ENCODE results near the gene MIEN1.
"Not testable (repeated sequence)": the region's sequence is repeated elsewhere in the genome, so short reads cannot be mapped to it uniquely, and the experiment has no call there.

Gene MIEN1

DNA sequence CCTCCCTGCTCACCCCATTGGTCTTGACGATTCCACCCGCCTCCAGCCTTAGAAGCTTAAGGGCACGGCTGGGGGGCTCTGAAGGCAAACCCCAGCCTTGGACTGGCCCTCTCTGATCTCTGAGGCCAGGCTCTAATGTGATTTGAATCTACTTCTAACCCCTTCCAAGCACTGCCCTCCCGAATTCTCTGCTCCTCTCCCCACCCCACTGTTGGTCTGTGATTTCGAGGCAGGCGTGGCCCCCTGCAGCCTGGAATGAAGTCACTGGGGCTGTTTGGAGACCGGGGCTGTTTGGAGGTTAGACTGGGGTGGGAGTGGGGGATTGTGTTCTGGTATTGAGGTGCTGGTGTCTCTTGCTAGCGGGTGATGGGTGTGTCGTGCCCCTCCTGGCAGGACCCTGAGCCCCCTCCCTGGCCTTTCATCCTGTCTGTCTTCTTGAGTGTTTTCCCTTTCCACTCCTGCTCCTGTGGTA lies 9.6 kb upstream of the MIEN1 start:
- no peak for DNase-seq

DNA sequence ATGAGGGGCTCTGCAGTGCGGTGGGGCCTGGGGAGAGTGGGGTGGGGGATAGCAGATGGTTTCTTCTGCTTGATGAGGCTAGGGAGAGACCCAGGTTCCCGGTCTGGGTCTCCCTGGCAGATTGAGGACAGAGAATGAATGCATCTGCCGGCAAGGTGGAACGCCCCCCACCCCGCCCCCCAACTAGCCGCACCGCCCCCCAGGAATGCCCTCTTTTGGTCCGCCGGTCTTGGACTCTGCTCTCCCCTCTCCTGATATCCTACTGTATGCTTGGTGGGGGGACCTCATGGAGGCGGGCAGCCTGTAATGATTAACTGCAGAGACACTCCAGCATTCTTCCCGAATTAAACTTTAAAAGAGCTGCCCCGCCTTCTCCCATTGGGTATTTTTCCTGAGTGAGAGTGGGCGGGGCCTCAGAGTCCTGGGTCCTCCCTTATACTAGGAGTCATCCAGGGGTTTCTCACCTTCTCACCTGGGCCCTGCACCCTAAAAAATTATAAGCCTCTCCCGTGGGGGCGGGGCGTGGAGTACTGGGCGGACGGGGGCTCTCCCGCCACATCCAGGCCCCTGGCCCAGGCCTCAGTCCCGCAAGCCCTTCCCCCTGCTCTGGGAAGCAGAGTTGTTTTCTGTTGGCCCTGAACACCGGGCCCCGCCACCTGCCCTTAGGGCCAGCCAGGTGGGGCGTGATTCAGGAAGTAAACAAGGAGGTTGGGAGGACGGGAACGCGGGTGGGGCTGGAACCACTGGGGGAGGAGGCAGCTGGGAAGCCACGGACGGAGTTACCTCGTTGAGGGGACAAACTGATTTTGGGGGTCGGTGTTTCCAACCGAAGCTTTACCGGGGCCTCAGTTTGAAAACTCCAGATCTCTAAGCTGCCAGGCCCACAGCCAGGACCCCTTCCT lies 8.9 kb upstream of the MIEN1 start:
- peak; percentile 16 for DNase-seq

DNA sequence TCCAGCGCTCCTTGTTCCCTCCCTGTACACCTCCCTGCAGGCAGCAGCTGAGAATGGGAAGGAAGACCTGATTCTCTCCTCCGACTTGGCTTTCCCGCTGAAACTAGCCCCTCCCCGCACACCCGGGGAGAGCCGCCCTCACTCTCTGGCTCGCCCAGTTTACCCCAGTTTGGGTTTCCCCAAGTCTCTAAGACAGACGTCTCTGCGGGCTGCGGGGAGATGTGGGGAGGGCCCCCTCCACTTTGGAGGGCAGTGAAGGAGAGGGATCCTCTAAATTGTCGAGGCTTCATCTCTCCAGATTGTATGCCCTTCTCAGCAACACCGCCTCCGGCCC lies 8.2 kb upstream of the MIEN1 start:
- no peak for DNase-seq

DNA sequence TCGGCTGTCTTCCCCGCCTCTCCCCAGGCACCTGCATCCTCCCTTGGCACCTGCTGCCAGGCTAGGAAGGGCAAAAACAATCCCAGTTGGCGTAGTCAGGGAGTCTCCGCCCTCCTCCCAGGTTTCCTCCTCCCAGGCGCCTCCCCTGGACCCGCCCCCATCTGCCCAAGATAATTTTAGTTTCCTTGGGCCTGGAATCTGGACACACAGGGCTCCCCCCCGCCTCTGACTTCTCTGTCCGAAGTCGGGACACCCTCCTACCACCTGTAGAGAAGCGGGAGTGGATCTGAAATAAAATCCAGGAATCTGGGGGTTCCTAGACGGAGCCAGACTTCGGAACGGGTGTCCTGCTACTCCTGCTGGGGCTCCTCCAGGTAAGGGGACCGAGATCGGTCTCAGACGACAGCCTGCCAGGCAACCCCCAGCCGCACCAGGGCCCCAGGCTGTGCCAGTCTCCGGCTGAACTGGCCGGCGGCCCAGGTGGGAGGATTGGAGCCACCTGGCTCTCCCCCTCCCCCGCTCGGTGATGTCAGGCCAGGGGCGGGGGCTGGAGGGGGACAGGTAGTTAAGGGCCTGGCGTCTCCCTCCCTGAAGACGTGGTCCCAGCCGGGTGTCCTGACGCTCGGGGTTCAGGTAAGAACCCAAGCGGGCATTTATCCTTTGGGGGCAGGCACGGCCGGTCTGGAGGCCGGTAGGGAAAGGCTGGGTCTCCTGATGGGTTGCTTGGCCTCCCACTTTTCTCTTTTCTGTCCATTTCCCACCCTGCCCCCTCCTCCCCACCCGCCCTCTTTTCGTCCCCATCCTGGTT lies 7.6 kb upstream of the MIEN1 start, which contains the start of gene GRB7:
TSS of gene GRB7 (plus strand) at position 179 of the 808 bp plus-strand sequence. CDS start 4,364 bp downstream, outside the sequence.
- DNase-seq, result no peak

DNA sequence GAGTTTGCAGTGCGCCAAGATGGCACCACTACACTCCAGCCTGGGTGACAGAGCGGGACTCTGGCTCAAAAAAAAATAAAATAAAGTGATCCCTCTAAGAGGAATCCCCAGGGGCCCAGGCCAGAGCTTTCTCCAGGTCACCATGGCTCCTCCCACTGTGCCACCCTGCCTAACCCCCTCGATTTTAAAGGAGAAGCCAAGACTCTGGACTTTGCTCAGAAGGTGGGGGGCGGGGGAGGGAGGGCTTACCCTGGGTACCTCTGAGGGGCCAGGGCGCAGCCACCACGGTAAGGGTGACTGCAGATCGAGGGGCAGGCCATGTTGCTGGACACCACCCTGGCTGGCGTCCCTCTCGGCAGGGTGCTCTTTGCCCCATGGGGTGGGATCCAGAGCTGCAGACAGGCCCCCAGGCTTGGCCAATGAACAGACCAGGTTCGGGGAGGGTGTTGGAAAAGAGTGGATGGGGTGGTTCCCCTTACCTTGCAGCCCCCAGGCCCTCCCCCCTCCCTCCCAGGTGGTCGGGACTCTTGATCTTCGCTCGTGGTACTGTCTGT lies 7.0 kb upstream of the MIEN1 start:
- no peak for DNase-seq

DNA sequence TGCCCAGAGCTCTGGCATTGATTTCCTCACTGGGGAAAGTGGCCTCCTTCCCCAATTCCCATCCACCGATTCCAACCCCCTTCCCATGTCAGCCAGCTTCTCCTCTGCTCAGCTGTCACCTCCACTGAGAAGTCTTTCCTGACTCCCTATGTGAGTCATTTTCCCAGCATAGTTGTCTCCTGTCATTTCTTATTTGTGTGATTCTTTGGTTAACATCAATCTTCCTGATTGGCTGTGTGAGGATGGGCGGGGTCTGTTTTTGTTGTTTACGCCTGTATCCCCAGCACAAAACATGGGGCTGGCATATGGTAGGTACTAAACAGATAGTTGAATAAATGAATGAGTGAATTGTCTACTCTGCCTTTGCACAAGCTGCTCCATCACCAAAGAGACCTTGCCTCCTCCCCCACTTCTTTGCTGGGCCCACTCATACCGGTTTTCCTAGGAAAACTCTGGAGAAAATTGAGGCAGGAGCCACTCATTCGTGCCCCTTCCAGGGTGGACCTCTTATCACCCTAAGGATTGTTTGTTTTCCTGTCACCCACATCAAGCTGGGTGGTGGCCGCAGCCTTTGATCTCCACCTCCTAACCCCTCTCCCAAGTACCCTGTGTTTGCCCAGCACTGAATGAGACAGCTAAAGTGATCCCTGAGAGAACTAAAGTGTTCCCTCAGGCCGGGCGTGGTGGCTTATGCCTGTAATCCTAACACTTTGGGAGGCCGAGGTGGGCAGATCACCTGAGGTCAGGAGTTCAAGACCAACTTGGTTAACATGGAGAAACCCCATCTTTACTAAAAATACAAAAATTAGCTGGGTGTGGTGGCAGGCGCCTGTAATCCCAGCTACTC lies 6.2 kb upstream of the MIEN1 start:
- no peak for DNase-seq

DNA sequence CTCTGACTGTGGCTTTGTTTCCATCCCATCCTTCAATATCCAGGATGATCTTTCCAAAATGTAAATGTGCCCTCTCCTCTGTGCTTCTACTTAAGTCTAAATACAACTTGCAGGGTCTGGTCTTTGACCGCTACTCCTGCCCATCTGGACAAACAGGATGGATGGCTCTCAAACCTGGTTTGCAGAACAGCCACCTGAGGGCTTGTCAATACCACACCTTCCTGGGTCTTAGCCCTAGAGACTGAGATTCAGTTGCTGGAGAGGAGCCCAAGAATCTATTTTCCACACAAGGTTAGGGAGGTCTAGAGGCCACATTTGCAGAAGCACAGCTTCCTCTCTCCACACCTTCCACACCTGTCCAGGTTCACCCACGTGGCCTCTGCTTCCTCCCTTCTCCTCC lies 5.5 kb upstream of the MIEN1 start:
- DNase-seq, result no peak

DNA sequence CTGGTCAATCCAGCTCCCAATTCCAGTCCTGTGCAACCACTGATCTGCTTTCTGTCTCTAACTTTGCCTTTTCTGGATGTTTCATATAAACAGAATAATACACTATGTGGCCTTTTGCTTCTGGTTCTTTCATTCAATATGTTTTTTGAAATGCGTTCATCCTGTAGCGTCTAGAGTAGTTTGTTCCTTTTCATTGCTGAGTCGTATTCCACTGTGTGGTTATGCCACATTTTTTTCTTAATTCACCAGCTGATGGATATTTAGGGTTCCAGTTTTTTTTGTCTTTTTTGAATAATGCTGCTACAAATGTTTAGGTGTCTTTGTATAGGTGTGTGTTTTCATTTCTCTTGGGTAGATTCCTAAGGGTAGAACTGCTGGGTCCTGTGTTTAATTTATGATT lies 2.3 kb upstream of the MIEN1 start:
- DNase-seq, result no peak

DNA sequence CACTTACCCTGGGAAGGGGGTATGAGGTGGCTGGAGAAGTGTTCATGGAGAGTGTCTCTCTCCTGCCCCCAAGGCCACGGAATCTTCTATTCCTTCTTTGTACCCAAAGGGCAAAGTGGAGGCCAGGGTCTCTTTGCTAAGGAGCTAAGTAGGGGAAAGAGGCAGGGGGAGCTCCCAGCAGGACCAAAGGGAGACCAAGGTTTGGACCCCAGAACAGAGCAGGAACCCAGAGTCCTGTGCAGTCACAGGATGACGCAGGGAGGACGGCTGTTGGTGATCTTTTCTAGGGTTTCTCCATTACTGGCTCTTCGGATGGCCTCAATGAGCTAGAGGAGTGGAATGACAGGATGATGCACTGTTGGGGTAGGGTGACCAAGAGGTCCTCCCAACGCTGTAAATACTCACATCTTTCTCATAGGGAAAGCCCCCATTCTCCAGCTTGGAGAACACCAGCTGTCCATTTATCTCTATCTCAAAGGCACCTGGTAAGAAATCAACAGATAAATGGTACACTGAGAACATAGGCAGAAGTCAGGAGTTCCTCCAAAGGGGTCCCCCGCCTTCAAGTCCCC lies 966 bp downstream of the MIEN1 start:
- no peak for DNase-seq

DNA sequence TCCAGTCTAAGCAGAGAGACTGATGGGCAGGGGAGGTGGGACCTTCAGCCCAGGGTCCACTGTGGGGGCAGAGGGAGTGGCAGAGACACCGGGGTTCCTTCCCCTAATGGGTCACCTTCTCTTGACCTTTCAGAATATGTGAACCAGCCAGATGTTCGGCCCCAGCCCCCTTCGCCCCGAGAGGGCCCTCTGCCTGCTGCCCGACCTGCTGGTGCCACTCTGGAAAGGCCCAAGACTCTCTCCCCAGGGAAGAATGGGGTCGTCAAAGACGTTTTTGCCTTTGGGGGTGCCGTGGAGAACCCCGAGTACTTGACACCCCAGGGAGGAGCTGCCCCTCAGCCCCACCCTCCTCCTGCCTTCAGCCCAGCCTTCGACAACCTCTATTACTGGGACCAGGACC lies 2.8 kb downstream of the MIEN1 start:
- DNase-seq, result no peak

DNA sequence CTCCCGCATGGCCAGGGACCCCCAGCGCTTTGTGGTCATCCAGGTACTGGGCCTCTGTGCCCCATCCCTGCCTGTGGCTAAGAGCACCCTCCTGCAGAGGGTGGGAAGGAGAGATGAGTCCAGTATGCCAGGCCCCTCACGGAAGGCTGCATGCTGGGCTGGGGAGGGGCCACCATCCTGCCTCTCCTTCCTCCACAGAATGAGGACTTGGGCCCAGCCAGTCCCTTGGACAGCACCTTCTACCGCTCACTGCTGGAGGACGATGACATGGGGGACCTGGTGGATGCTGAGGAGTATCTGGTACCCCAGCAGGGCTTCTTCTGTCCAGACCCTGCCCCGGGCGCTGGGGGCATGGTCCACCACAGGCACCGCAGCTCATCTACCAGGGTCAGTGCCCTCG lies 3.7 kb downstream of the MIEN1 start:
- DNase-seq, result no peak

DNA sequence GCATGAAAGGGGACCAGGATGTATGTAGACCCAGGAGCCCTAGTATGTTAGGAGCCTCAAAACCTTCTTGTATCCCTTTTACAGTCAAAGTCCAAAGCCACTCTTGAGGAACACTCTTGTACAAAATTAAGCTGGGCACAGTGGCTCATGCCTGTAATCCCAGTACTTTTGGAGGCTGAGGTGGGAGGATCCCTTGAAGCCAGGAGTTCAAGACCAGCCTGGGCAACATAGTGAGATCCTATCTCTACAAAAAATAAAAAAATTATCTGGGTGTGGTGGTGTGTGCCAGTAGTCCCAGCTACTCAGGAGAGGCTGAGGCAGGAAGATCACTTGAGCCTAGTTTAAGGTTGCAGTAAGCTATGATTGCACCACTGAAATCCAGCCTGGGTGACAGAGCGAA lies 4.4 kb downstream of the MIEN1 start:
- DNase-seq, result not testable (repeated sequence)

DNA sequence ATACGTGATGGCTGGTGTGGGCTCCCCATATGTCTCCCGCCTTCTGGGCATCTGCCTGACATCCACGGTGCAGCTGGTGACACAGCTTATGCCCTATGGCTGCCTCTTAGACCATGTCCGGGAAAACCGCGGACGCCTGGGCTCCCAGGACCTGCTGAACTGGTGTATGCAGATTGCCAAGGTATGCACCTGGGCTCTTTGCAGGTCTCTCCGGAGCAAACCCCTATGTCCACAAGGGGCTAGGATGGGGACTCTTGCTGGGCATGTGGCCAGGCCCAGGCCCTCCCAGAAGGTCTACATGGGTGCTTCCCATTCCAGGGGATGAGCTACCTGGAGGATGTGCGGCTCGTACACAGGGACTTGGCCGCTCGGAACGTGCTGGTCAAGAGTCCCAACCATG lies 5.6 kb downstream of the MIEN1 start:
- DNase-seq, result no peak

DNA sequence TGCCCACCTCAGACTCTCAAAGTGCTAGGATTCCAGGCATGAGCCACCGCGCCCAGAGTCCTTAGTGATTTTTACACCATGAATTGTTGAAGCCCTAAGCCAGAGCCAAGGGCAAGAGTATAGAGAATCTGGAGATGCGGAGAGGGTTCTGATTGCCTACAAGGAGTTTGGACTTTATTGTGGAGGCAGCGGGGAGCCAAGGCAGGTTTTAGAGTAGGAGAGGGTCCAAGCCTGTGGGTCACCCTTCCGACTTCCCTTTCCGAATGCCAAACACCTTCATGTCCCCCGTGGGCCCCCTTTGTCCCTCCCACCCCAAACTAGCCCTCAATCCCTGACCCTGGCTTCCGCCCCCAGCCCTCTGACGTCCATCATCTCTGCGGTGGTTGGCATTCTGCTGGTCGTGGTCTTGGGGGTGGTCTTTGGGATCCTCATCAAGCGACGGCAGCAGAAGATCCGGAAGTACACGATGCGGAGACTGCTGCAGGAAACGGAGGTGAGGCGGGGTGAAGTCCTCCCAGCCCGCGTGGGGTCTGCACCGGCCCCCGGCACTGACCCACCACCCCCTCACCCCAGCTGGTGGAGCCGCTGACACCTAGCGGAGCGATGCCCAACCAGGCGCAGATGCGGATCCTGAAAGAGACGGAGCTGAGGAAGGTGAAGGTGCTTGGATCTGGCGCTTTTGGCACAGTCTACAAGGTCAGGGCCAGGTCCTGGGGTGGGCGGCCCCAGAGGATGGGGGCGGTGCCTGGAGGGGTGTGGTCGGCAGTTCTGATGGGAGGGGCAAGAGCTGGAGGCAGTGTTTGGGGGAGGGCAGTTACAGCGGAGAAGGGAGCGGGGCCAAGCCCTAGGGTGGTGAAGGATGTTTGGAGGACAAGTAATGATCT lies 7.1 kb downstream of the MIEN1 start:
- DNase-seq, result no peak

DNA sequence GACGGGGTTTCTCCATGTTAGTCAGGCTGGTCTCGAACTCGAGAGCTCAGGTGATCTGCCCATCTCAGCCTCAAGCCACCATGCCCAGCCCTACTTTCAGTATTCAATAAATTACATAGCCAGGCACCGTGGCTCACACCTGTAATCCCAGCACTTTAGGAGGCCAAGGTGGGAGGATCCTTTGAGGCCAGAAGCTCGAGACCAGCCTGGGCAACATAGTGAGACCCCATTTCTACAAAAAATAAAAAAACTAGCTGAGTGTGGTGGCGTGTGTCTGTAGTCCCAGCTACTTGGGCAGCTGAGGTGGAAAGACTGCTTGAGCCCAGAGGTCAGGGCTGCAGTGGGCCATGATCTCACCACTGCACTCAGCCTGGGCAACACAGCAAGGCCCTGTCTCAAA lies 8.2 kb downstream of the MIEN1 start:
- DNase-seq, result no peak

DNA sequence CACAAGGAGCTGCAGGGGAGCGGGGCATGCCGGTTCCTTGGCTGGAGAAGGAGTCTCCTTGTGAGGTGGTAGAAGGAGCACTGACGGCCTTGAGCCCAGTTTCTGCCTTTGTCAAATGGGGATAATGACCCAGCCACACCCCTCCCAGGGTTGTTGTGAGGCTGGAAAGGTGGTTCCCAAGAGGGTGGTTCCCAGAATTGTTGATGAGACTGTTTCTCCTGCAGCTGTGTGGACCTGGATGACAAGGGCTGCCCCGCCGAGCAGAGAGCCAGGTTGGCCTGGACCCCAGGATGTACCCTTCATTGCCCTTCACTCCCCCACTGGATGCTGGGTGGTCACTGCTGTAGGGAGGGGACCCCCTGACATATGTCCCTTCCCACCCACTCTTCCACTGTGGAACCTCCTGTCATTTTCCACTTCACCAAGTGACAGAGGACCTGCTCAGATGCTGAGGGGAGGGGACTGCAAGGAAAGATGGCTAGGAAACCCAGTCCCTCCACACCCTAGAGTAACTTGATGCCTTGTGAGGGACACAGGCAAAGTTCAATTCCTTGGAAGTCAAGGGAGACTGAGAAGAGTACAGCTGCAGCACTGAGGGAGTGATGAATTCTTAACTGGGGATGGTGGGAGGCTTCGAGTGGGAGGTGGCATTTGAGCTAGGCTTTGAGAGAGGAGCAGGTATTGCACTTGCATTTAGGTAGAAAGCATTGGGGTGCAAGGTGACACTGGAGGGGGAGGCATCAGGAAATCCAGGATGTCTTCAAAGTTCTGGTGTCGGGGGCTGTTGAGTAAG lies 10.6 kb downstream of the MIEN1 start:
- DNase-seq, result no peak

DNA sequence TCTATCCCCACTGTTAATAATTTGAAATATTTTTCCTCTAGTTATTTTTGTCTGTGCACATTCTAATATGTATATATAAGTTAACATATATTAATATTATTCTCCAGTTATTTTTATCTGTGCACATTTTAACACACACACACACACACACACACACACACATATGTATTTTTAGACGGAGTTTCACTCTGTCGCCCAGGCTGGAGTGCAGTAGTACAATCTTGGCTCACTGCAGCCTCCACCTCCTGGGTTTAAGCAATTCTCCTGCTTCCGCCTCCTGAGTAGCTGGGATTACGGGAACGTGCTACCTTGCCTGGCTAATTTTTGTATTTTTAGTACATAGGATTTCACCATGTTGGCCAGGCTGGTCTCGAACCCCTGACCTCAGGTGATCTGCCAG lies 12.7 kb downstream of the MIEN1 start:
- DNase-seq, result no peak

DNA sequence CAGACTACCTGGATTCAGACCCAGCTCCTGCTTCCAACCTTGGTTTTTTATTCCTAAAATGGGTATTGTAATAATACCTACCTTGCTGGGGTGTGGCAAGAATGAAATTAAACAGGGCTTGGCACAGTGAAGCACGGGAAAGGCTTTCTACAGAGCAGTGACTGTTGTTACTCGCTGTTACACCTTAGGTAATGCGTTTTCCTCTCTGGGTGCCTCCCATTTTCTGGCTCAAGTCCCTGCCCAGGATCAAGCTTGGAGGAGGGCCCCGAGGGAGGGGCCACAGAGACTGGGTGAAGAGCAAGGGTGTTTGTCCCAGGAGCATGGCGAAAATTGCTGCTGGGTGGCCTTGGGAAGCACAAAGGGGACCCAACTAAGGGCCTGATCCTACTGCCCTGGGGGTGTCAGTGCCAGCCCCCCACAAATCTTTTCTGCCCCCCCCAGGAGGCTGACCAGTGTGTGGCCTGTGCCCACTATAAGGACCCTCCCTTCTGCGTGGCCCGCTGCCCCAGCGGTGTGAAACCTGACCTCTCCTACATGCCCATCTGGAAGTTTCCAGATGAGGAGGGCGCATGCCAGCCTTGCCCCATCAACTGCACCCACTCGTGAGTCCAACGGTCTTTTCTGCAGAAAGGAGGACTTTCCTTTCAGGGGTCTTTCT lies 13.3 kb downstream of the MIEN1 start:
- no peak for DNase-seq

DNA sequence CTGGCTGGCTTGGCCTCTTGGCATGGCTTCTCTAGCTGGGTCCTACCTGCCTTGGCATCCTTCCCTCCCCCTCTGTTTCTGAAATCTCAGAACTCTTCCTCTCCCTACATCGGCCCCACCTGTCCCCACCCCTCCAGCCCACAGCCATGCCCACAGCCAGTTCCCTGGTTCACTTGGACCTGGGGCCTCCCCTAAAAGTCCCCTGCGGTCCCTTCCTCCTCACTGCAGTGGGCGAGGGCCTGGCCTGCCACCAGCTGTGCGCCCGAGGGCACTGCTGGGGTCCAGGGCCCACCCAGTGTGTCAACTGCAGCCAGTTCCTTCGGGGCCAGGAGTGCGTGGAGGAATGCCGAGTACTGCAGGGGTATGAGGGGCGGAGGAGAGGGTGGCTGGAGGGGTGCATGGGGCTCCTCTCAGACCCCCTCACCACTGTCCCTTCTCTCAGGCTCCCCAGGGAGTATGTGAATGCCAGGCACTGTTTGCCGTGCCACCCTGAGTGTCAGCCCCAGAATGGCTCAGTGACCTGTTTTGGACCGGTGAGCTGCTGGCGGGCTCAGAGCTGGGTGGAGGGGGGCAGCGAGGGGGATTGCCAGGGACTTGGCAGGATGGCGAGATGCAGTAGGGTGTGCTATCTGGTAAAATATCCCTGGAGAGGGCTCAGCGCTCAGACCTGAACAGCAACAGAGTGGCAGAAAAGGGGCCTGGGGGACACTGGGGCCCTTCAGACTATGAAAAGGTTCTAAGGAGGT lies 14.1 kb downstream of the MIEN1 start:
- no peak for DNase-seq

Data from NCI-H2227 treated with DMSO at 0.1 percent for 48 hours (cell line).